Measurements from ENCODE around the gene MCUB. TPM values are rescaled to one million over a fixed set of nuclear protein-coding genes. Genes with fewer than 3 reads are reported as not detected.
A peak's percentile ranks its signal among the peaks of the same experiment; 100 is the strongest.
"Not testable (repeated sequence)": the region's sequence is repeated elsewhere in the genome, so short reads cannot be mapped to it uniquely, and the experiment has no call there.

The MCUB gene
- total RNA-seq, 8 experiments from 2014 or later, result 2.8 to 12.1 (median 7.8) TPM

GRCh38 chr4:109559625-109559982 is 442 bp upstream of the MCUB start:
- H3K4me3 ChIP-seq, result peak overlapping the region; percentile 45 to 69 (median 60)
- peaks cover 0 to 8% of the 10 kb centered on the region in 2 donors for H3K4me1 ChIP-seq (replicated peaks in 1 of 2)
- in situ Hi-C loops (cut with MboI; ENCODE audit: low pct_unique_long_range_greater_than_20kb in 2 of 9, low sequenced_read_pairs in 9 of 9, unreplicated experiment in 9 of 9), result no loop called here
- WGBS, 10 experiments, result 0 to 11% (median 8%) methylated on average over 3 to 19 of the region's 27 CpGs; no CpG with 5 or more reads in 2 of the 10 experiments
- ATAC-seq (replicated peaks in 6 of 8), result peak in 5 of 8 experiments; percentile 32 to 58 (median 37)
- peak overlapping the region in 1 of 2 donors; percentile 3 for H3K27ac ChIP-seq

- Histone ChIP-seq H3K27ac (peak overlapping the region in 1 of 2 donors; percentile 16), H3K4me3 (peak overlapping the region; percentile 45 to 69 (median 60)), H3K4me1 (replicated peaks in 1 of 2) (peaks cover 0 to 8% of the 10 kb centered on the region in 2 donors)
- WGBS, 10 experiments, result 0 to 10% (median 0%) methylated on average over 1 to 16 of the region's 29 CpGs
- peak; percentile 17 to 56 (median 28) for ATAC-seq (replicated peaks in 6 of 8)
- in situ Hi-C loops (cut with MboI; ENCODE audit: low pct_unique_long_range_greater_than_20kb in 2 of 9, low sequenced_read_pairs in 9 of 9, unreplicated experiment in 9 of 9), result no loop called here
Observed at GRCh38 chr4:109560687-109561461, 828 bp downstream of the MCUB start.

- in situ Hi-C loops (cut with MboI; ENCODE audit: low pct_unique_long_range_greater_than_20kb in 2 of 9, low sequenced_read_pairs in 9 of 9, unreplicated experiment in 9 of 9), result no loop called here
- 59 to 100% (median 84%) methylated on average over 1 to 6 of the region's 6 CpGs for WGBS, 10 experiments
- no peak overlapping the region for H3K4me3 ChIP-seq
Observed at GRCh38 chr4:109562457-109563239, 2.6 kb downstream of the MCUB start.

GRCh38 chr4:109571494-109571893 is 11.4 kb downstream of the MCUB start:
- in situ Hi-C loops (cut with MboI; ENCODE audit: low pct_unique_long_range_greater_than_20kb in 2 of 9, low sequenced_read_pairs in 9 of 9, unreplicated experiment in 9 of 9), result no loop called here
- ATAC-seq (replicated peaks in 6 of 8), result no peak

More at GRCh38 chr4:109562457-109563239, 2.6 kb downstream of the MCUB start:
- peak in 1 of 8 experiments; percentile 5 for ATAC-seq (replicated peaks in 6 of 8)
- no peak overlapping the region for H3K27ac ChIP-seq
- H3K4me1 ChIP-seq (replicated peaks in 1 of 2), result peaks cover 0 to 8% of the 10 kb centered on the region in 2 donors

GRCh38 chr4:109572154-109572553 is 12.1 kb downstream of the MCUB start:
- WGBS, 10 experiments, result 82 to 100% (median 100%) methylated on average over 1 to 3 of the region's 3 CpGs; no CpG with 5 or more reads in 1 of the 10 experiments
- Histone ChIP-seq H3K4me3 (no peak overlapping the region), H3K27ac (no peak overlapping the region), H3K4me1 (replicated peaks in 1 of 2) (no peaks in the 10 kb centered on the region)
- in situ Hi-C loops (cut with MboI; ENCODE audit: low pct_unique_long_range_greater_than_20kb in 2 of 9, low sequenced_read_pairs in 9 of 9, unreplicated experiment in 9 of 9), result no loop called here
- no peak for ATAC-seq (replicated peaks in 6 of 8)

More at GRCh38 chr4:109571494-109571893, 11.4 kb downstream of the MCUB start:
- no peak overlapping the region for H3K4me3 ChIP-seq
- 83 to 100% (median 91%) methylated on average over 1 to 3 of the region's 3 CpGs; no CpG with 5 or more reads in 6 of the 10 experiments for WGBS, 10 experiments
- H3K27ac ChIP-seq, result no peak overlapping the region
- no peaks in the 10 kb centered on the region for H3K4me1 ChIP-seq (replicated peaks in 1 of 2)

GRCh38 chr4:109574443-109574850 is 14.4 kb downstream of the MCUB start:
- 35 to 100% (median 71%) methylated on average over 1 to 5 of the region's 6 CpGs for WGBS, 10 experiments
- H3K4me1 ChIP-seq (replicated peaks in 1 of 2), result no peaks in the 10 kb centered on the region
- peak in 3 of 8 experiments; percentile 96 to 99 (median 99) for ATAC-seq (replicated peaks in 6 of 8)
- H3K27ac ChIP-seq, result no peak overlapping the region
- in situ Hi-C loops (cut with MboI; ENCODE audit: low pct_unique_long_range_greater_than_20kb in 2 of 9, low sequenced_read_pairs in 9 of 9, unreplicated experiment in 9 of 9), result no loop called here
- H3K4me3 ChIP-seq, result no peak overlapping the region

GRCh38 chr4:109574931-109575804 is 15.1 kb downstream of the MCUB start:
- in situ Hi-C loops (cut with MboI; ENCODE audit: low pct_unique_long_range_greater_than_20kb in 2 of 9, low sequenced_read_pairs in 9 of 9, unreplicated experiment in 9 of 9), result no loop called here
- ATAC-seq (replicated peaks in 6 of 8), result no peak
- WGBS, 10 experiments, result 80 to 100% (median 91%) methylated on average over 1 to 7 of the region's 7 CpGs
- Histone ChIP-seq H3K27ac (no peak overlapping the region), H3K4me1 (replicated peaks in 1 of 2) (no peaks in the 10 kb centered on the region), H3K4me3 (no peak overlapping the region)

- Histone ChIP-seq H3K4me3 (no peak overlapping the region), H3K27ac (no peak overlapping the region), H3K4me1 (replicated peaks in 1 of 2) (no peaks in the 10 kb centered on the region)
- peak in 3 of 8 experiments; percentile 25 to 58 (median 52) for ATAC-seq (replicated peaks in 6 of 8)
- in situ Hi-C loops (cut with MboI; ENCODE audit: low pct_unique_long_range_greater_than_20kb in 2 of 9, low sequenced_read_pairs in 9 of 9, unreplicated experiment in 9 of 9), result no loop called here
- 71 to 100% (median 89%) methylated on average over 1 to 2 of the region's 2 CpGs; no CpG with 5 or more reads in 2 of the 10 experiments for WGBS, 10 experiments
Observed at GRCh38 chr4:109576462-109576861, 16.4 kb downstream of the MCUB start.

GRCh38 chr4:109578846-109579245 is 18.8 kb downstream of the MCUB start:
- Histone ChIP-seq H3K4me3 (no peak overlapping the region), H3K27ac (no peak overlapping the region), H3K4me1 (replicated peaks in 1 of 2) (no peaks in the 10 kb centered on the region)
- in situ Hi-C loops (cut with MboI; ENCODE audit: low pct_unique_long_range_greater_than_20kb in 2 of 9, low sequenced_read_pairs in 9 of 9, unreplicated experiment in 9 of 9), result no loop called here
- no peak for ATAC-seq (replicated peaks in 6 of 8)
- 80 to 100% (median 97%) methylated on average over 1 to 3 of the region's 3 CpGs; no CpG with 5 or more reads in 1 of the 10 experiments for WGBS, 10 experiments

GRCh38 chr4:109579997-109580396 is 20.0 kb downstream of the MCUB start:
- H3K4me3 ChIP-seq; in situ Hi-C loops (cut with MboI; ENCODE audit: low pct_unique_long_range_greater_than_20kb in 2 of 9, low sequenced_read_pairs in 9 of 9, unreplicated experiment in 9 of 9); H3K4me1 ChIP-seq (replicated peaks in 1 of 2); ATAC-seq (replicated peaks in 6 of 8); H3K27ac ChIP-seq: not testable (repeated sequence)
- WGBS, 10 experiments, result 83 to 100% (median 100%) methylated on average over 1 to 3 of the region's 5 CpGs; no CpG with 5 or more reads in 7 of the 10 experiments

- H3K4me3 ChIP-seq, result no peak overlapping the region
- no peaks in the 10 kb centered on the region for H3K4me1 ChIP-seq (replicated peaks in 1 of 2)
- ATAC-seq (replicated peaks in 6 of 8), result no peak
- no peak overlapping the region for H3K27ac ChIP-seq
- 27 to 94% (median 75%) methylated on average over 2 to 4 of the region's 4 CpGs; no CpG with 5 or more reads in 3 of the 10 experiments for WGBS, 10 experiments
- in situ Hi-C loops (cut with MboI; ENCODE audit: low pct_unique_long_range_greater_than_20kb in 2 of 9, low sequenced_read_pairs in 9 of 9, unreplicated experiment in 9 of 9), result no loop called here
Observed at GRCh38 chr4:109588176-109588575, 28.1 kb downstream of the MCUB start.

- Histone ChIP-seq H3K4me1 (replicated peaks in 1 of 2) (no peaks in the 10 kb centered on the region), H3K4me3 (no peak overlapping the region), H3K27ac (no peak overlapping the region)
- no peak for ATAC-seq (replicated peaks in 6 of 8)
- in situ Hi-C loops (cut with MboI; ENCODE audit: low pct_unique_long_range_greater_than_20kb in 2 of 9, low sequenced_read_pairs in 9 of 9, unreplicated experiment in 9 of 9), result no loop called here
- 83 to 100% (median 100%) methylated on average over 1 to 2 of the region's 2 CpGs; no CpG with 5 or more reads in 2 of the 10 experiments for WGBS, 10 experiments
Observed at GRCh38 chr4:109589119-109589518, 29.1 kb downstream of the MCUB start.

All from motor neuron (in vitro differentiated cells).